ENCODE measurements around the gene NBEAL2.

DNA sequence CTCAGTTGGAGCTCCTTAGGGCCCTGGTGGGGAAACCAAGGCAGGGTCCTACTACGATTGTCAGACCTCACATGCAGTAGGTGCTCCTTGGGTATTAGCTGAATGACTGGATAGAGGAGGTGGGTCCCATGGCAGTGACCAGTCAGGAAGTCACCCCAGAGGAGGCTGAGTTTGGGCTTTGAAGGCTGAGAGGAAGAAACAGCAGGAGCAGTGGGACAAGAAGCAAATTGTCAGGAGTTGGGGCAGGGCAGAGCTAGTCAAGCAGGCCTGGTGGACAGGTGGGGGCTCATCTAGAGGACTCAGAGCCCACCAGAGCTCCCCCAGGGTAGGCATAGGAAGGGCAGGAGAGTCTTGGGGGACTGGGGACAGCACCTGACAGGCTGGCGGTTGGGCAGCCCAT lies 3.1 kb downstream of the NBEAL2 start:
- no peak for TF ChIP-seq CTCF (IDR thresholded peaks at IDR 0.05; ENCODE audit: poor library complexity, severe bottlenecking)
- no peak for TF ChIP-seq REST (IDR thresholded peaks at IDR 0.05; ENCODE audit: borderline replicate concordance)
- no peak for TF ChIP-seq TAF1 (IDR thresholded peaks at IDR 0.05; ENCODE audit: low read depth)

Data from neural cell (in vitro differentiated cells).